ENCODE data around the gene UGGT2.
"Not testable (repeated sequence)": the region's sequence is repeated elsewhere in the genome, so short reads cannot be mapped to it uniquely, and the experiment has no call there.

Gene UGGT2

DNA sequence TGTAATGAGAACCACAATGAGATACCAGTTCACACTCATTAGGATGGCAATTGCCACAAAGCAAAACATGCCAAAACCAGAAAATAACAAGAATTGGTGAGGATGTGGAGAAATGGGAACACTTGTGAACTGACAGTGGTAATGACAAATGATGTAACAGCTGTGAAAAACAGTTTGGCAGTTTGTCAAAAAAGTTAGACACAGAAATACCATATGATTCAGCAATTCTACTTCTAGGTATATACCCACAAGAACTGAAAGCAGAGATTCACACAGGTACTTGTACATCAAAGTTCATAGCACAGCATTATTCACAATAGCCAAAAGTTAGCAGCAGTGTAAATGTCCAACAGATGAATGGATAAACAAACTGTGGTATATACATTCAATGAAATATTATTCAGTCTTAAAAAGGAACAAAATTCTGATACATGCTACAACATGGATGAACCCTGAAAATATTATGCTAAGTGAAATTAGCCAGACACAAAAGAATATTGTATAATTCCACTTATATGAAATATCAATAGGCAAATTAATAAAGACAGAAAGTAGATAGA, 96.5 kb downstream of the UGGT2 start:
- no peak for DNase-seq

DNA sequence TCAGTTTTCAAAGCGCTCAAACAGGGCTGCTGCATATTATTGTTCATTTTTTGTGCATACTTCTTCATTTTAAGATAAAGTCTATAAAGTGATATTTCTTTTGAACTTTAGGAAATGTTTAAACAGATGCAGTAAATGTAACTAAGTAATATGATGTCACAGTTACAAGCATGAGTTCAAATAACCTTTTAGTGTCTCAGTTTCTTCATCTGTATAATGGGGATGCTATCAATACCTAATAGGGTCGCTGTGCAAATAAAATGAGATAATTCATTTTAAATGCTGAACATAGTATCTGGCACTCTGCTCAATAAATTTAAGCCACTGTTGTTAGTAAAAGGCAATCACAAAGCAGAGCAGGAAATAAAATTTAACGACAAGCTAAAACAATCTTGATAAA, 97.5 kb downstream of the UGGT2 start:
- no peak for DNase-seq

DNA sequence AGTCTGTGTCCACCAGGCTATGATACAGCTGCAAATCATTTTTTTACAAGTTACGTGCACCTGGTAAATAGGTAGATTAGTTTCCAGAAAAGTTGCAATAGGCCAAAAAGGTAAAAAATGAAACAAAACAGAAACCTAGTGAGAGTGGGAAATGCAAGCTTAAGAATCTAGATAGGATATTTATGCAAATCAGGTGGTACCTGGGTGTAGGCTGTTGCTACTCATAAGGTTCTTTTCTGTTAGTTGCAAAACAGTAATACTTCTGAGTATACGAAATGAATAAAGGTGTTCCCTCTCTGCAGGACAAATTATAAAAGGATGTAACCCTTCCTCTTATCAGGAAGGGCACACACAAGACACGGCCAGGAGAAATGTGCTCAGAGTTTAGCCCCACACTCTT, 97.9 kb downstream of the UGGT2 start:
- DNase-seq: no peak

DNA sequence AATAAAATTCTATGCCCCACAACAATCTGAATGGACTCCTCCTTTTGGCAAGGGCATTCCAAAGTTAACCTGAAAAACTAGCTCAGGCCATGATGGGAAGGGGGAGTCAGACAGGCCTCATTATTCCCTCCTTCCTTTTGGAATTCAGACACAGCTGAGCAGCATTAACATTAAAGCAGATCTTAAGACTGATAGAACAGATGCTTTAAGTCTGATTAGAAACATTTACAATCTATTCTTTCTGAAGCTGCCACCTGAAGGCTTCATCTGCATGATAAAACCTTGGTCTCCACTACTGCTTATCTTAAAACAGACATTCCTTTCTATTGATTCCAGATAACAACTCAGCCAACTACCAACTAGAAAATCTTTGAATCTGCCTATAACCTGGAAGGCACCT, 98.9 kb downstream of the UGGT2 start:
- no peak for DNase-seq

DNA sequence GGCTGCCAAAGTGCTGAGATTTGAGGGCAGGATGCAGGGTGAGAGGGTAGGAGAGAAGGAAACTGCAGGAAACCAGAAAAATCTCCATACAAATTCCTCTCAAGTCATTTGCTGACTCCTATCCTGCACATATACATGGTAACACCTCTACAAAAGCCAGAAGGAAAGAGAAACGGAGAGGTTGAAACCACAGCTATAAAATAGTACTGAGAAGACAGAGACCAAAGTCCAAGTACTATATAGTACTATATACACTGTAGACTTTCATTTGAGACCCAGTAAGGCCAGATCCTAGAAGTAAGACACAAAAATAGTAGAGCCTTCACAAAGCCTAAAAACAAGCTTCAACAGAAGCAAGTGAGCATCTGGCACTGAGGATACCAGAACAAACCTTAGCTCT, 103.1 kb downstream of the UGGT2 start:
- DNase-seq: no peak

DNA sequence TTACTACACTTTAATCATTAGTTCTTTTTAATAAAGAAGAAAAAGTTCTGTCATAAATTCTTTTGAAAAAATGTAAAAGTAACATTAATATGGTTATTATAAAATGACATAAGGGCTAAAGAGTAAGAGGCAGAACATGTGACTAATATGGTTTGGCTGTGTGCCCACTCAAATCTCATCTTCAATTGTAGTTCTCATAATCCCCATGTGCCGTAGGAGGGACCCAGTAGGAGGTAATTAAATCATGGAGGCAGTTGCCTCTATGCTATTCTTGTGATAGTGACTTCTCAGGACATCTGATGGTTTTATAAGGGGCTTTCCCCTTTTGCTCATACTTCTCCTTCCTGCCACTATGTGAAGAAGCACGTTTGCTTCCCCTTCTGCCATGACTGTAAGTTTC, 104.5 kb downstream of the UGGT2 start:
- DNase-seq: no peak

DNA sequence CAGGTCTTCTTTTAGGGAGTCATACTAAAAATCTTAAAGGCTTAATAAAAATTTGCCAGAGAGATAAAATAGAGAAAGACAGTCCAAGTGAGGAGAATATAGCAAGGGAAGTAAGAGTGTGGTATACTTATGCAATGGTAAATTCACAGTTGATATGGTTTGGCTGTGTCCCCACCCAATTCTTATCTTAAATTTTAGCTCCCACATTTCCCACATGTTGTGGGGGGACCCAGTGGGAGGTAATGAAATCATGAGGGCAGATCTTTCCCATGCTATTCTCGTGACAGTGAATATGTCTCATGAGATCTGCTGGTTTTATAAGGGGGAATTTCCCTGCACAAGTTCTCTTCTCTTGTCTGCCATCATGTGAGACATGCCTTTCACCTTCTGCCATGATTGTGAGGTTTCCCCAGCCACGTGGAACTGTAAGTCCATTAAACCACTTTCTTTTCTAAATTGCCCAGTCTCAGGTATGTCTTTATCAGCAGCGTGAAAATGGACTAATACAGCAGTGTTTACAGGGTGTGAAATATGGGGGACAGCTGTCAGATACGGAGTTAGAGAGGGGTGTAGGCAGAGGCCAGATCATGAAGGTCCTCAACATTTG, 115.4 kb downstream of the UGGT2 start:
- DNase-seq: no peak

DNA sequence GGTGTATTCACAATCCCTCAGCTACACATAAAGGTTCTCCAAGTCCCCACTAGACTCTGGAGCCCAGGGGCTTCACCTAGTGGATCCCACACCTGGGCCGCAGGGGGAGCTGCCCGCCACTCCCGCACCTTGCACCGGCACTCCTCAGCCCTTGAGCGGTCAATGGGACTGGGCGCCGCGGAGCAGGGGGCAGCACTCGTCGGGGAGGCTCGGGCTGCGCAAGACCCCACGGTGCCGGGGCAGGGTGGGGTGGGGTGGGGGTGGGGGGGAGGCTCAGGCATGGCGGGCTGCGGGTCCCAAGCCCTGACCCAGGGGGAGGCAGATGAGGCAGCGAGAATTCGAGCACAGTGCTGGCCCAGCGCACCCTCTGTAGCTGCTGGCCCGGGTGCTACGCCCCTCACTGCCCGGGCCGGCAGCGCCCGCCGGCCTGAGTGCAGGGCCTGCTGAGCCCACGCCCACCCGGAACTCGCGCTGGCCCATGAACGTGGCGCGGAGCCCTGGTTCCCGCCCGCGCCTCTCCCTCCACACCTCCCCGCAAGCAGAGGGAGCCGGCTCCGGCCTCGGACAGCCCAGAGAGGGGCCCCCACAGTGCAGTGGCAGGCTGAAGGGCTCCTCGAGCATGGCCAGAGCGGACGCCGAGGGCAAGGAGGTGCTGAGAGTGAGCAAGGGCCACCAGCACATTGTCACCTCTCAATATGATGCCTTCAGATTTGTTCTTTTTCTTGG, 121.7 kb downstream of the UGGT2 start:
- no peak for DNase-seq

DNA sequence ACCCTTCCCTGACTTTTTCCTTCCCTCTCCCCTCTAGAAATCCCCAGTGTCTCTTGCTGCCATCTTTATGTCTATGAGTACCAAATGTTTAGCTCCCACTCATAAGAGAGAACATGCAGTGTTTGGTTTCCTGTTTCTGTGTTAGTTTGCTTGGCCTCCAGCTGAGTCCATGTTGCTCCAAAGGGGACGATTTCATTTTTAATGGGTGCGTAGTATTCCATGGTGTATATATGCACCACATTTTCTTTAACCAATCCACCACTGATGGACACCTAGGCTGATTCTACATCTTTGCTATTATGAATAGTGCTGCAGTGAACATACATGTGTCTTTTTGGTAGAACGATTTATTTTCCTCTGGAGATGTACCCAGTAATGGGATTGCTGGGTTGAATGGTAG, 123.8 kb downstream of the UGGT2 start:
- no peak for DNase-seq

DNA sequence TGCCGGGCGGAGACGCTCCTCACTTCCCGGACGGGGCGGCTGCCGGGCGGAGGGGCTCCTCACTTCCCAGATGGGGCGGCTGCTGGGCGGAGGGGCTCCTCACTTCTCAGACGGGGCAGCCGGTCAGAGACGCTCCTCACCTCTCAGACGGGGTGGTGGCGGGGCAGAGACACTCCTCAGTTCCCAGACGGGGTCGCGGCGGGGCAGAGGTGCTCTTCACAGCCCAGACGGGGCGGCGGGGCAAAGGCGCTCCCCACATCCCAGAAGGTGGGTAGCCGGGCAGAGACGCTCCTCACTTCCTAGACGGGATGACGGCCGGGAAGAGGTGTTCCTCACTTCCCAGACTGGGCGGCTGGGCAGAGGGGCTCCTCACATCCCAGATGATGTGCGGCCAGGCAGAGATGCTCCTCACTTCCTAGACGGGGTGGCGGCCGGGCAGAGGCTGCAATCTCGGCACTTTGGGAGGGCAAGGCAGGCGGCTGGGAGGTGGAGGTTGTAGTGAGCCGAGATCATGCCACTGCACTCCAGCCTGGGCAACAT, 124.8 kb downstream of the UGGT2 start:
- not testable (repeated sequence) for DNase-seq

DNA sequence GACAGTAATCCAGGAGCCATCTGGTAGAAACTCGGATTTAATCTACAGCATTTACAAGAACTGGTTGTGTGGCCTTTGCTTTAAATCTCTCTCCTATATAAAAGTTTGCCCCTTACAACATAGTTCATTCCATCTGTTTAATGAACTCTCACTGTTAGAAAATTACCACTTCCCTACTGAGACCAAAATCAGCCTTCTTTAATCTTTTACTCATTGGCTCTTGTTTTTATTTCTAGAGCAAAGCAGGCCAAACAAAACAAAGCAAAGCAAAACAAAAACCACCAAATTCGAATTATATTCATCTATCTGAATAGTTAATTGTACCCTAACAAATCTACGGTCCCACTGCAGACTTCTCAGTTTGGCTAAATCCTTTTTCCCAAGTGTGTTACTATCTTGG, 127.0 kb downstream of the UGGT2 start:
- DNase-seq: no peak

DNA sequence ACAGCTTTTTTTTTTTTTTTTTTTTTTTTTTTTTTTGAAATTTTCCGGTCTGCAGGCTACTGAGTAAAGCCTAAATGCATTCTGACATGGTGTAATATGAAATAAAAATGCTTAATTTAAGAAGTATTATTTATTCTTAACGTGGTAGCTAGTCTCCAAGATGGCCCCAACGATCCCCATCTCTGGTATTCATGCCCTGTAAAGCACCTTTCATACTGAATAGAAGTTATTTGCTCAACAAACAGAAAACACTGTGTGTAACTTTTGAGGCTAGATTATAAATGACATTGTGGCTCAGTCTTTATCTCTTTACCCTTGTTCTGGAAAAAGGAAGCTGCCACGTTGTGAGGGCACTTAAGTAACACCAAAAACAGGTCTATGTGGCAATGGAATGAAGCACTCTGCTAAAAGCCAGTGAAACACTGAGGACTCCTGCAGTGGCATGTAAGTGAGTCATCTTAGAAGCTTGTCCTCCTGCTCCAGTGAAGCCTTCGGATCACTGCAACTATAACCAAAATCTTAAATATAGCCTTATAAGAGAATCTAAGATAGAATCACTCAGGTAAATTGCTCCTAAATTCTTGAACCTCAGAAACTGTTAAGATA, 128.7 kb downstream of the UGGT2 start:
- DNase-seq: no peak

DNA sequence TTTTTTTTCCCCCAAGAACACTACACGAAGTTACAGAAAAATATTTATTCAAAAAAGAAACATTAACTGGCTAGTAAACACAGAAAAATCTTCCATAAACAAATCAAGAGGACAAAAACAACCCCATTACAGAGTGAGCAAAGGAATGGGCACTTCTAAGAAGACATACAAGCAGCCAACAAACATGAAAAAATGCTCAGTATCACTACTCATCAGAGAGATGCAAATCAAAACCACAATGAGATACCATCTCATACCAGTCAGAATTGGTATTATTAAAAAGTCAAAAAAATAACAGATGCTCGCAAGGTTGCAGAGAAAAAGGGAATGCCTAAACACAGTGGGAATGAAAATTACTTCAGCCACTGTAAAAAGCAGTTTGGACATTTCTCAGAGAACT, 131.7 kb downstream of the UGGT2 start:
- no peak for DNase-seq

DNA sequence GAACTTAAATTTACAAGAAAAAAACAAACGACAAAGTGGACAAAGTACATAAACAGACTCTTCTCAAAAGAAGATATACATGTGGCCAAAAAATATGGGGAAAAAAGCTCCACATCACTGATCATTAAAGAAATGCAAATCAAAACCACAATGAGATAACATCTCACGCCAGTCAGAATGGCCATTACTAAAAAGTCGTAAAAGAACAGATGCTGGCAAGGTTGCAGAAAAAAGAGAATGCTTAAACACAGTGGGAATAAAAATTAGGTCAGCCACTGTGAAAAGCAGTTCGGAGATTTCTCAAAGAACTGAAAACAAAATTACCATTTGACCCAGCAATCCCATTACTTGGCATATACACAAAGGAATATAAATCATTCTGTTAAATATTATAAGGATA, 132.7 kb downstream of the UGGT2 start:
- DNase-seq: no peak

DNA sequence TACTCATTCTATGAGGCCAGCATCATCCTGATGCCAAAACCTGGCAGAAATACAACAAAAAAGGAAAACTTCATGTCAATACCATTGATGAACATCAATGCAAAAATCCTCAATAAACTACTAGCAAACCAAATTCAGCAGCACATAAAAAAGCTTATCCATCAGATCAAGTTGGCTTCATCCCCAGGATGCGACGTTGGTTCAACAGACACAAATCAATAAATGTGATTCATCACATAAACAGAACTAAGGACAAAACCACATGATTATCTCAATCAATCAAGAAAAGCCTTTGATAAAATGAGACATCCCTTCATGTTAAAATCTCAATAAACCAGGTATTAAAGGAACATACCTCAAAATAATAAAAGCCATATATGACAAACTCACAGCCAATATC, 134.3 kb downstream of the UGGT2 start:
- DNase-seq: no peak

DNA sequence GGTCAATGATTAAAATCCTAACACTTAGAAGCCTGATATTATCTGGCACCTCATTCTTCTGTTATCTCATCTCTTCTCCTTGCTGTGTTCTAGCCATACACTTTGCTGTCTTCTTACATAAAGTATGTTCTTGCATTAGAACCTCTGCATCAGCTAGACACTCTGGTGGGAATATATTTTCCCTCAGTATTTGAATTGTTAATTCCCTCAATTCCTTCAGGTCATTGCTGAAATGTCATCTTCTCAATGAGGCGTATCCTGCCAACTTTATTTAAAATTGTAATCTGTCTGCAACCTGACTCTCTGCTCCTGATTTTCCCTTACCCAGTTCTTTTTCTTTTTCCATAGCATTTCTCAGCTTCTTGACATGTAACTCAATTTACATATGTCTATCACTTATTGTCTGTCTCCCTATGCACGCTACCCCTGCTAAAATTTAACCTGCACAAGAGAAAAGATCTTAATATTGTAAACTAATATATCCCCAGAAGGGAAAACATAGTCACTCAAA, 138.2 kb downstream of the UGGT2 start:
- no peak for DNase-seq

DNA sequence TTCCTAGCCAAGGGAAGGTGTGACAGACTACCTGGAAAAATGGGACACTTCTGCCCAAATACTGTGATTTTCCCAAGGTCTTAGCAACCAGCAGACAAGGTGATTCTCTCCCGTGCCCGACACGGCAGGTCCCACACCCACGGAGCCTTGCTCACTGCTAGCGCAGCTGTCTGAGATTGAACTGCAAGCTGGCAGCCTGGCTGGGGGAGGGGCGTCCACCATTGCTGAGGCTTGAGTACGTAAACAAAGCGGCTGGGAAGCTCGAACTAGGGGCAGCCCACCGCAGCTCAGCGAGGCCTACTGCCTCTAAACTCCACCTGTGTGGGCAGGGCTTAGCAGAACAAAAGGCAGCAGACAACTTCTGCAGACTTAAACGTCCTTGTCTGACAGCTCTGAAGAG, 146.2 kb downstream of the UGGT2 start:
- no peak for DNase-seq

DNA sequence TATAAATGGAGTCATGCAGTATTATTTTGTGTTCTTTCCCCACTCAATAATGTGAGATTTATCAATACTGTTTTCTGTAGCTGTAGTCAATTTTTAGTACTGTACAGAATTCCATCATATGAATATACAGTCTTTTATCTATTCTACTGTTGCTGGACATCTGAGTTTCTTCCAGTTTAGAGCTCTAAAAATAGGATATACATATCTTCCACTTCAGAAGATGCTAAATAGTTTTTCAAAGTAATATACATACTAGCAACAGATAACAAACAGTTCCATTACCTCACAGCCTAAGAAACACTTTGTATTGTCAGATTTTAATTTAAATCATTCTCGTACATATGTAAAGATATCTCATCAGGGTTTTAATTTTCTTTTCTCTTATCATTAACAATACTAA, 149.6 kb downstream of the UGGT2 start:
- DNase-seq: no peak

DNA sequence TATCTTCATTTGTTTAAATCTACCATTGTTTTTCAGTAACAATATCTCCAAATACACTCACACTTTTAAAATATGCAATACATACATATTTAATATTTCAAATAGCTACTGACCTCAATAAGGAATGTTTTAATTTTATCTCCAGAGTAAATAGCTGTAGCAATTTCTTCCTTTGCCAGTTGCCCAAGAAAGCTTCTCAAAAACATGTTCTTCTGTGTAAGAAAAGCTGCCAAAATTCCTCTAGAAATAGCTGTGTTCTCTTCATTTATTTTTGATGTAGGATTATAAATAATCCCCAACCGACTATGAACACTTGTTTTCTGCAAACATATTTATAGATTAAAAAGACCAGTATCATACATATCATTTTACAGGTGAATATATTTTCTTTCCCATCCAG, 150.5 kb downstream of the UGGT2 start:
- DNase-seq: no peak

DNA sequence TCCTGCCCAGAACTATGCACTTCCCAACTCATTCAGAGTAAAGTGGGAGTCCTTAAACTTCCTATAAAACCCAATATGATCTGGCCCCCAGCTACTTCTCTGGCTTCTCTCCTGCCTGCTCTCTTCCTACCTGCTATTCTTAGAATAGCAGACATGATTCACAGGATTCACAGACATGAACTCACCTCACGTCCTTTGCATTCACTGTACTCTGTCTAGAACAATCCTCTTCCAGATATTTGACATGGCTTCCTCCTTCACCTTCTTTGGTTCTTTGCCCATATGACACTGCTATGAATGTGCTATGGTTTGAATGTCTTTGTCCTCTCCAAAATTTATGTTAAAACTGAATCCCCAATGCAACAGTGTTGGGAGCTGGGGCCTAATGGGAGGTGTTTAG, 154.9 kb downstream of the UGGT2 start:
- no peak for DNase-seq

DNA sequence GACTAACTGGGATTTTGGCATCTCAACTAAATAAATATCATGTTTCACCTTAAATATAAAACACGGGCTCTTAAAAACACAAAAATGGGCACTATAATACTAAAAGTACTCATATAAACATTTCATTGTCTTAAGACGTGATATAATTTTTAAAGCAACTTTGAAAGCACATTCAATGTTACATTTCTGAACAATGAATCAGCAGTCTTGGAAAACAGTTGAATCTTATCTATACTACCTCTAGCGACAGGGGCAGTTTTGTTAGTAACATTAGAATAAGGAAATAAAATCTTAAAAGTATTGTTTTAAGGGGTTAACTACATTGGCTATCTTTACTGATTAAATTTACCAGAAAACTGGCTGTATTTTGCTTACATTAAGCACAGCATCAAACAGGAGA, 156.9 kb downstream of the UGGT2 start:
- no peak for DNase-seq

DNA sequence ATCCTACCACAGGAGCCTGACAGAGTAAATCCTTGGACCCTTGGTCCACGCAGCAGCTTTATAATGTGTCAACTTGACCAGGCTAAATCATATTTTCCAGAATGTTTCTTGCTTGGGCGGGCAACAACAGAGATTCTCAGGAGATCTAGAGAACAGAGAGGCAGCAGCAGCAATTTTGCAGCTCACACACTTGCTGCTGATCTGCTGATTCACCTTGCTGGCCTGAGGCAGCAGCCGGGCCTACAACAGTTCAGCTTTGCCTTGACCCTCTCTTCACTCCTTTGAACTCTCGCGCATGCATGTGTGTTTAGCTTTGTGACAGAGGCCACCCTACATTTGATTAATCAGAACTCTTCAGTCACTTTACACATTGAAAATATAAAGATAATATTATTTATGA, 159.3 kb downstream of the UGGT2 start:
- DNase-seq: no peak

DNA sequence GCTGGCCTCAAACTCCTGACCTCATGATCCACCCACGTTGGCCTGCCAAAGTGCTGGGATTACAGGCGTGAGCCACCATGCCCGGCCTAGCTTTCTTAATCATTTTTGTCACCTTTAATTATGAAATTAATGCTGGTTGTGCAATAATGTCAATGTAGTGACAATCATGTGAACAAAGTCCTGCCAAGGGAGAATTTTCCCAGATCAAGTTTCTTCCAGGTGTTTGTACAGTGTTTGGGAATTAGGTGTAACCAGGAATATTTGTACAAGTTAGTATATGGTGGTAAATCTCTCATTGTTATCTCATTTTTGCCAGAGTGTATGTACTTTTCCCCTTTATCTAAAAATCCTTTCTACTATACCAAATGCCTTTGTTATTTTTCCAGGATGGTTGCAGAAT, 171.1 kb downstream of the UGGT2 start:
- no peak for DNase-seq

DNA sequence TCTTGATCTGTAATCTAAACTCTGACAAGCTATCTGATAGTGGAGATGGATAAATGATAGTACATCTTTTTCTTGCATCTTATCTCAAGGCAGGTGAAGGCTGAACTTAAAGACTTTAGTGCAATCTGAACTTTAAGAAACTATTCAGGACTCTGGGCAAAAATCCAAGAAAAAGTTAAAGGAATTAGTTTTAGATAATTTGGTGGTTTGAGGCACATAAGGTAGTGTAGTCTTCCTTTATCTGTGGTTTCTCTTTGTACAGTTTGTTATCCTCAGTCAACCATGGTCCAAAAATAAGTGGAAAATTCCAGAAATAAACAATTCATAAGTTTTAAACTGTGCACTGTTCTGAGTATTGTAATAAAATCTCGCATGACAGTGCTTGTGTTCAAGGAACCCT, 172.9 kb downstream of the UGGT2 start:
- DNase-seq: no peak

Measured in NCI-H187 (cell line).